Stimulated activated CD8-positive, alpha-beta memory T cell treated with anti-CD3 and anti-CD28 coated beads, Interleukin-15, amount 100 ng/mL, for 1 hour (primary cell): ENCODE data around the gene RAB24.
"Not testable (repeated sequence)": the region's sequence is repeated elsewhere in the genome, so short reads cannot be mapped to it uniquely, and the experiment has no call there.

Source experiments
- DNase-seq: peaks from one replicate; pipeline ENCODE4 v3.0.0-alpha.2; 2020; ENCODE audit warnings: low read depth

The RAB24 gene

GRCh38 chr5:177303121-177303924 is at the start of gene RAB24, which contains the start of gene PRELID1:
Gene RAB24, minus strand, starts transcription at chr5:177303719. Its CDS starts 431 bp downstream, at chr5:177303288.
Gene PRELID1, plus strand, starts transcription at chr5:177303799. Its CDS starts 187 bp downstream, at chr5:177303986.
- DNase-seq, result peak; percentile 81

- DNase-seq, result no peak
Observed at GRCh38 chr5:177353093-177353492, 49.6 kb upstream of the RAB24 start.

GRCh38 chr5:177351392-177352329 is 48.1 kb upstream of the RAB24 start, which contains the start of gene LMAN2:
Gene LMAN2, minus strand, starts transcription at chr5:177351668. Its CDS starts 21 bp downstream, at chr5:177351647.
- DNase-seq, result peak; percentile 75

- DNase-seq, result no peak
Observed at GRCh38 chr5:177350776-177351391, 47.4 kb upstream of the RAB24 start.

GRCh38 chr5:177349762-177350161 is 46.2 kb upstream of the RAB24 start:
- no peak for DNase-seq

- no peak for DNase-seq
Observed at GRCh38 chr5:177349362-177349647, 45.8 kb upstream of the RAB24 start.

- no peak for DNase-seq
Observed at GRCh38 chr5:177347699-177348098, 44.2 kb upstream of the RAB24 start.

- no peak for DNase-seq
Observed at GRCh38 chr5:177346820-177347219, 43.3 kb upstream of the RAB24 start.

- no peak for DNase-seq
Observed at GRCh38 chr5:177344891-177345290, 41.4 kb upstream of the RAB24 start.

GRCh38 chr5:177343777-177344176 is 40.3 kb upstream of the RAB24 start:
- no peak for DNase-seq

- DNase-seq, result not testable (repeated sequence)
Observed at GRCh38 chr5:177343000-177343399, 39.5 kb upstream of the RAB24 start.

GRCh38 chr5:177339107-177339638 is 35.7 kb upstream of the RAB24 start:
- DNase-seq, result no peak

- no peak for DNase-seq
Observed at GRCh38 chr5:177338251-177339106, 35.0 kb upstream of the RAB24 start.

- no peak for DNase-seq
Observed at GRCh38 chr5:177336603-177337494, 33.3 kb upstream of the RAB24 start.

- no peak for DNase-seq
Observed at GRCh38 chr5:177336112-177336511, 32.6 kb upstream of the RAB24 start.

GRCh38 chr5:177335701-177336065 is 32.2 kb upstream of the RAB24 start:
- DNase-seq, result no peak

GRCh38 chr5:177334781-177335700 is 31.5 kb upstream of the RAB24 start:
- no peak for DNase-seq

- no peak for DNase-seq
Observed at GRCh38 chr5:177334155-177334551, 30.6 kb upstream of the RAB24 start.
